ENCODE measurements around the gene ZBED5.

ZBED5 gene

DNA sequence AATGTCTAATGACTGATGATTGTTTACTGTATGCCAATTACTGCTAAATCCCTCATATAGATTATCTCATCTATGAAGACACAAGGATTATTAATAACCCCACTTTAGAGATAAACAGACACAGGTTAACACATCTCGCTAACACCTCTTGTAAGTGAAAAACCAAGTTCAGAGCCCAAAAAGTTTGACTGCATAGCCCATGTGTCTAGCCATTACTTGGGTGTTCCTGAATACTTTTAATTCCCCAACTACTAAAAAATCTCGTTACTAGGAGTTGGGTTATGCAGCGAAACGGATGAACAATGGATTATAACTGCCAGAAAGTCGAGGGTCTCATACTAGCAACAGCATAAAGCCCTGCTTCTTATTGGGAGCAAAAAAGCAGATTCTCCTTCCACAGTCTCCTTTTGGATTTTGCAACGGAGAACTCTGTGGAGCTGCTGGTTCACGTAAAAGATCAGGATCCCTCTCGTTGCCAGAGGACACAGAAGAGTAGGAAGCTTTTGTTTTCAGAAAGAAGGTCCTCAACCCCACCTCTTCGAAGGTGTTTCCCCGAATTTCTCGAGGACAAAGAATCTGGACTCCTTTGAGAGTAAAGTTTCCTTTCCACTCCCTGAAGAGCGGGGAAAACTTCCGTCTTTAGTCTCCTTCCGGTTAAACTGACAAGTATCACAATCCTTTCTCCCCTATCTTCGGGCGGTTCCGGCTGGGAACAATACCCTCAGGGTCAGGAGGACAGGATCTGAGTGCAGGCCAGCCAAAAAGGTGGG is 979 bp downstream of the ZBED5 start:
- CTCF ChIA-PET, result no interaction called here
- TF ChIP-seq LEF1 (IDR thresholded peaks at IDR 0.05; ENCODE audit: borderline replicate concordance) (no peak), HDGF (IDR thresholded peaks at IDR 0.05; ENCODE audit: borderline replicate concordance) (no peak), CTBP1 (IDR thresholded peaks at IDR 0.05; ENCODE audit: borderline replicate concordance) (no peak), SUZ12 (IDR thresholded peaks at IDR 0.05) (no peak)
- POLR2A ChIA-PET, result interaction anchor here (0.7 to 2.8 kb wide), 6 partner anchors 10 to 106 kb away, joined by 3 to 35 read pairs (median 10); partner anchors contain the start of genes CTR9 and EIF4G2
- peak; percentile 28 for DNase-seq (ENCODE audit: extremely low spot score)

- TF ChIP-seq SP1 (IDR thresholded peaks at IDR 0.05), result no peak
- TF ChIP-seq L3MBTL2 (conservative IDR thresholded peaks at IDR 0.05), result no peak
- no peak for TF ChIP-seq HDGF (IDR thresholded peaks at IDR 0.05; ENCODE audit: borderline replicate concordance)
- ChIA-PET CTCF (no interaction called here), POLR2A (interaction anchor here (6.1 kb wide), 1 partner anchor 46 kb away, joined by 31 read pairs; the partner anchor contains the start of gene EIF4G2)
- DNase-seq (ENCODE audit: extremely low spot score), result no peak
These were observed 2.6 kb downstream of the ZBED5 start for GRCh38 chr11:10855295-10855694.

DNA sequence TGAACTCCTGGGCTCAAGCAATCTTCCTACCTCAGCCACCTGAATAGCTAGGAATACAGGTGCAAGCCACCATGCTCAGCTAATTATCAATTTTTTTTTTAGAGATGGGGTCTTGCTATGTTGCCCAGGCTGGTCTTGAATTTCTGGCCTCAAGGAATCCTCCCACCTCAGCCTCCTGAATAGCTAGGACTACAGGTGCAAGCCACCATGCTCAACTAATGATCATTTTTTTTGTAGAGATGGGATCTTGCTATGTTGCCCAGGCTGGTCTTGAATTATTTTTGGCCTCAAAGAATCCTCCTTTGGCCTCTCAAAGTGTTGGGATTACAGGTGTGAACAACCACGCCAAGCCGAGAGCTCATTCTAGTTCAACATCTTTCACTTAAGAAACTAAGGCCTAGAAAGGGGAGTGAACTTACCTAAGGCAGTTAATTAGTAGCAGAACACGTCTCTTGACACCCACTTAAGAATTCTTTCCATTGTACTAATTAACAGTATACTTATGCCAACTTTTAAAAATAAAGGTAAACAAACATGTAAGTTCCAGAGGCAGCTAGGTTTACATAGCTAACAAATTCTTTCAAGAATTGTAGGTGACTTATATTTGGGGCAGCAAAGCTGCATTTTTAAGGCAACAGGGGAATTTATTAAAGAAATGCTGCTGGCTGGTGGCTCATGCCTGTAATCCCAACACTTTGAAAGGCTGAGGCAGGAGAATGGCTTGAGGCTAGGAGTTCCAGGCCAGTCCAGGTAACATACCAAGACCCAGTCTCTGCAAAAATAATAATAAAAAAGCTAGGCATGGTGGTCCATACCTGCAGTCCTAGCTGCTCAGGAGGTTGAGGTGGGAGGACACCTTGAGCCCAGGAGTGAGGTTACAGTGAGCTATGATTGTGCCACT is 9.6 kb downstream of the ZBED5 start:
- CTCF ChIA-PET, result interaction anchor here (1.2 kb wide), 1 partner anchor 9 kb away, joined by 4 read pairs; no protein-coding TSS in a partner anchor
- POLR2A ChIA-PET, result interaction anchor here (0.9 to 2.5 kb wide), 3 partner anchors 10 to 39 kb away, joined by 7 to 24 read pairs (median 7); partner anchors contain the start of genes EIF4G2 and ZBED5
- no peak for TF ChIP-seq SUZ12 (IDR thresholded peaks at IDR 0.05)
- no peak for TF ChIP-seq SP1 (IDR thresholded peaks at IDR 0.05)
- no peak for TF ChIP-seq HDGF (IDR thresholded peaks at IDR 0.05; ENCODE audit: borderline replicate concordance)
- TF ChIP-seq ELF4 (IDR thresholded peaks at IDR 0.05), result no peak
- TF ChIP-seq LEF1 (IDR thresholded peaks at IDR 0.05; ENCODE audit: borderline replicate concordance), result no peak
- TF ChIP-seq L3MBTL2 (conservative IDR thresholded peaks at IDR 0.05), result no peak
- TF ChIP-seq FOXM1 (IDR thresholded peaks at IDR 0.05; ENCODE audit: borderline replicate concordance), result no peak
- TF ChIP-seq, protein P1, sequence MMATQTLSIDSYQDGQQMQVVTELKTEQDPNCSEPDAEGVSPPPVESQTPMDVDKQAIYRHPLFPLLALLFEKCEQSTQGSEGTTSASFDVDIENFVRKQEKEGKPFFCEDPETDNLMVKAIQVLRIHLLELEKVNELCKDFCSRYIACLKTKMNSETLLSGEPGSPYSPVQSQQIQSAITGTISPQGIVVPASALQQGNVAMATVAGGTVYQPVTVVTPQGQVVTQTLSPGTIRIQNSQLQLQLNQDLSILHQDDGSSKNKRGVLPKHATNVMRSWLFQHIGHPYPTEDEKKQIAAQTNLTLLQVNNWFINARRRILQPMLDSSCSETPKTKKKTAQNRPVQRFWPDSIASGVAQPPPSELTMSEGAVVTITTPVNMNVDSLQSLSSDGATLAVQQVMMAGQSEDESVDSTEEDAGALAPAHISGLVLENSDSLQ (IDR thresholded peaks at IDR 0.05), result no peak
- no peak for TF ChIP-seq CTBP1 (IDR thresholded peaks at IDR 0.05; ENCODE audit: borderline replicate concordance)
- no peak for TF ChIP-seq ZNF384 (IDR thresholded peaks at IDR 0.05)
- TF ChIP-seq ARNT (IDR thresholded peaks at IDR 0.05), result no peak
- TF ChIP-seq NFRKB (IDR thresholded peaks at IDR 0.05), result no peak
- no peak for TF ChIP-seq TARDBP (IDR thresholded peaks at IDR 0.05)
- TF ChIP-seq FOXA1 (IDR thresholded peaks at IDR 0.05), result no peak
- TF ChIP-seq BHLHE40 (IDR thresholded peaks at IDR 0.05; ENCODE audit: borderline replicate concordance), result no peak
- DNase-seq (ENCODE audit: extremely low spot score), result no peak

GRCh38 chr11:10846660-10847059 is 11.2 kb downstream of the ZBED5 start:
- CTCF ChIA-PET, result no interaction called here
- TF ChIP-seq LEF1 (IDR thresholded peaks at IDR 0.05; ENCODE audit: borderline replicate concordance), result no peak
- TF ChIP-seq SP1 (IDR thresholded peaks at IDR 0.05), result no peak
- no peak for TF ChIP-seq ARNT (IDR thresholded peaks at IDR 0.05)
- TF ChIP-seq SUZ12 (IDR thresholded peaks at IDR 0.05), result no peak
- no peak for TF ChIP-seq FOXK2 (IDR thresholded peaks at IDR 0.05)
- TF ChIP-seq, protein P1 (IDR thresholded peaks at IDR 0.05), result no peak
- no peak for TF ChIP-seq TARDBP (IDR thresholded peaks at IDR 0.05)
- TF ChIP-seq NFRKB (IDR thresholded peaks at IDR 0.05), result no peak
- TF ChIP-seq BHLHE40 (IDR thresholded peaks at IDR 0.05; ENCODE audit: borderline replicate concordance), result no peak
- TF ChIP-seq HDGF (IDR thresholded peaks at IDR 0.05; ENCODE audit: borderline replicate concordance), result no peak
- no peak for DNase-seq (ENCODE audit: extremely low spot score)
- POLR2A ChIA-PET, result interaction anchor here (0.7 to 1.4 kb wide), 2 partner anchors 11 to 37 kb away, joined by 3 to 7 read pairs; partner anchors contain the start of gene ZBED5

- ChIA-PET POLR2A (no interaction called here), CTCF (no interaction called here)
- TF ChIP-seq L3MBTL2 (conservative IDR thresholded peaks at IDR 0.05) (no peak), ZNF384 (IDR thresholded peaks at IDR 0.05) (no peak)
- TF ChIP-seq, protein P1 (IDR thresholded peaks at IDR 0.05), result no peak
- no peak for DNase-seq (ENCODE audit: extremely low spot score)
These were observed 12.3 kb downstream of the ZBED5 start for GRCh38 chr11:10845589-10845988.

DNA sequence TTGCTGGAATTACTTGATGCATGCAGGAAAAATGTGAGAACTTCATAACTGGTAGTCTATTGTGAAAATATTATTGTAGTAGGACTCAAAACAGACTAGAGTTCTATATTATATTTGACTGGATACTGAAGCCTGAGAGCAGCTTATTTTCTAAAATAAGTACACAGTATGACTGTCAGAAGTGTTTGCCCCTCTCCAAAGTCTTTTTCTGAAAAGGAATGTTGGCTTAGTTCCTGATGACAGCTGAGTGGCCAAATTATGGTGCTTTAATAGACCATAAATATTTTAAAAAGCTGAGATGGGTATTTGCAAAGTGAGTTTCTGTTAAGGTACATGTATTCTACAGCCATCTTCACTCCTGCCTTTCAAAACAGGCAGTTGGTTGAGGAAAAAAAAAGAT is 13.1 kb downstream of the ZBED5 start:
- ChIA-PET POLR2A (no interaction called here), CTCF (no interaction called here)

More for the DNA sequence above, 13.1 kb downstream of the ZBED5 start:
- TF ChIP-seq SUZ12 (IDR thresholded peaks at IDR 0.05), result no peak
- TF ChIP-seq TARDBP (IDR thresholded peaks at IDR 0.05), result no peak
- TF ChIP-seq BHLHE40 (IDR thresholded peaks at IDR 0.05; ENCODE audit: borderline replicate concordance), result no peak
- no peak for TF ChIP-seq L3MBTL2 (conservative IDR thresholded peaks at IDR 0.05)
- no peak for TF ChIP-seq NFRKB (IDR thresholded peaks at IDR 0.05)
- no peak for TF ChIP-seq LEF1 (IDR thresholded peaks at IDR 0.05; ENCODE audit: borderline replicate concordance)
- no peak for TF ChIP-seq ZNF384 (IDR thresholded peaks at IDR 0.05)
- TF ChIP-seq ARNT (IDR thresholded peaks at IDR 0.05), result no peak
- no peak for TF ChIP-seq FOXA1 (IDR thresholded peaks at IDR 0.05)
- TF ChIP-seq FOXK2 (IDR thresholded peaks at IDR 0.05), result no peak
- TF ChIP-seq CTBP1 (IDR thresholded peaks at IDR 0.05; ENCODE audit: borderline replicate concordance), result no peak
- no peak for TF ChIP-seq FOXM1 (IDR thresholded peaks at IDR 0.05; ENCODE audit: borderline replicate concordance)
- TF ChIP-seq HDGF (IDR thresholded peaks at IDR 0.05; ENCODE audit: borderline replicate concordance), result no peak
- TF ChIP-seq SP1 (IDR thresholded peaks at IDR 0.05), result no peak
- no peak for TF ChIP-seq ELF4 (IDR thresholded peaks at IDR 0.05)
- DNase-seq (ENCODE audit: extremely low spot score), result no peak
